ENCODE results near the gene ATMIN. TPM values are rescaled to one million over a fixed set of nuclear protein-coding genes. Genes with fewer than 3 reads are reported as not detected.

Gene ATMIN
- total and polyA plus RNA-seq, 2 of the 13 experiments (the other 11 are each of a cell fraction or from before 2014, with no cell fraction given) = 34.6 to 60.4 TPM

DNA sequence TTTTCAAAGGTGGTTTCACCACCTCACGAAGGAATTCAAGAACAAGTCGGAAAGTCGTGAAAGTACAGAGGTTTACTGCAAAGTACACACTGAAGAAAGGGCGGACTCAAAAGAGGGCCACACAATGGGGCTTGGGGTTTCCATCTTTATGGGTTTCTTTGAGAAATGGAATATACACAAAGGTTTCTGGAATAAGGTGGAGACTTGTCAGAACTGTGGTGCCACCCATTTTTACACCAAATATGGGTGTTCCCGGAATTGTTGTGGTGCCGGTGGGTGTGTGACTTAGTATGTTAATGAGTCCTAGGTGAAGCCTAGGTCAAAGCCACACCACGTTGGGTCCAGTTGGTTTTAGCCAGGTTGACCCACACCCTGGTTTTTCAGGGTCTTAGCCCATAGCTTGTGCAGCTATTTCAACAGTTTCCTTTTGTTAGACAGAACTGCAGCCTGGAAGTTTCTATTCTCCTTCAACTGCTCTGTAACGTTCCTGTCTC is 61.1 kb downstream of the ATMIN start (continued):
- TF ChIP-seq, protein P1, sequence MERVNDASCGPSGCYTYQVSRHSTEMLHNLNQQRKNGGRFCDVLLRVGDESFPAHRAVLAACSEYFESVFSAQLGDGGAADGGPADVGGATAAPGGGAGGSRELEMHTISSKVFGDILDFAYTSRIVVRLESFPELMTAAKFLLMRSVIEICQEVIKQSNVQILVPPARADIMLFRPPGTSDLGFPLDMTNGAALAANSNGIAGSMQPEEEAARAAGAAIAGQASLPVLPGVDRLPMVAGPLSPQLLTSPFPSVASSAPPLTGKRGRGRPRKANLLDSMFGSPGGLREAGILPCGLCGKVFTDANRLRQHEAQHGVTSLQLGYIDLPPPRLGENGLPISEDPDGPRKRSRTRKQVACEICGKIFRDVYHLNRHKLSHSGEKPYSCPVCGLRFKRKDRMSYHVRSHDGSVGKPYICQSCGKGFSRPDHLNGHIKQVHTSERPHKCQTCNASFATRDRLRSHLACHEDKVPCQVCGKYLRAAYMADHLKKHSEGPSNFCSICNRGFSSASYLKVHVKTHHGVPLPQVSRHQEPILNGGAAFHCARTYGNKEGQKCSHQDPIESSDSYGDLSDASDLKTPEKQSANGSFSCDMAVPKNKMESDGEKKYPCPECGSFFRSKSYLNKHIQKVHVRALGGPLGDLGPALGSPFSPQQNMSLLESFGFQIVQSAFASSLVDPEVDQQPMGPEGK (CRISPR knock-in tag; IDR thresholded peaks at IDR 0.05) = no peak
- TF ChIP-seq ERF (CRISPR knock-in tag; IDR thresholded peaks at IDR 0.05) (0 out of 2 replicates have a peak, but pooled peaks have one; percentile 16), EHMT2 (IDR thresholded peaks at IDR 0.05; ENCODE audit: borderline replicate concordance, low read depth, low read length) (peak; percentile 99), ZNF550 (CRISPR knock-in tag; IDR thresholded peaks at IDR 0.05; ENCODE audit: borderline replicate concordance) (no peak), CREM (IDR thresholded peaks at IDR 0.05) (peak; percentile 15; the same call in 1 of the 2 replicates), CREM (CRISPR knock-in tag; IDR thresholded peaks at IDR 0.05) (no peak), HOXA5 (CRISPR knock-in tag; IDR thresholded peaks at IDR 0.05) (peak; percentile 58; the same call in 1 of the 2 replicates), ATF1 (CRISPR knock-in tag; IDR thresholded peaks at IDR 0.05) (no peak), ZNF260 (CRISPR knock-in tag; IDR thresholded peaks at IDR 0.05; ENCODE audit: borderline replicate concordance, low read depth) (no peak), ZNF382 (CRISPR knock-in tag; IDR thresholded peaks at IDR 0.05; ENCODE audit: borderline replicate concordance) (no peak), JUNB (CRISPR knock-in tag; IDR thresholded peaks at IDR 0.05; ENCODE audit: borderline replicate concordance) (no peak), ZNF557 (CRISPR knock-in tag; IDR thresholded peaks at IDR 0.05) (0 out of 2 replicates have a peak, but pooled peaks have one; percentile 63), SRSF1 (optimal IDR thresholded peaks at IDR 0.05; ENCODE audit: low read depth, low read length) (no peak), ZNF343 (CRISPR knock-in tag; IDR thresholded peaks at IDR 0.05) (0 out of 2 replicates have a peak, but pooled peaks have one; percentile 55), KLF9 (CRISPR knock-in tag; IDR thresholded peaks at IDR 0.05; ENCODE audit: low read depth) (no peak), KDM5A (IDR thresholded peaks at IDR 0.05; ENCODE audit: borderline replicate concordance, low read length) (no peak), ZNF430 (CRISPR knock-in tag; IDR thresholded peaks at IDR 0.05) (0 out of 2 replicates have a peak, but pooled peaks have one; percentile 2), ZNF136 (CRISPR knock-in tag; IDR thresholded peaks at IDR 0.05; ENCODE audit: low read depth) (0 out of 2 replicates have a peak, but pooled peaks have one; percentile 18), ZSCAN21 (CRISPR knock-in tag; IDR thresholded peaks at IDR 0.05; ENCODE audit: borderline replicate concordance) (no peak), KAT8 (CRISPR knock-in tag; IDR thresholded peaks at IDR 0.05) (0 out of 2 replicates have a peak, but pooled peaks have one; percentile 12), REXO4 (CRISPR knock-in tag; IDR thresholded peaks at IDR 0.05; ENCODE audit: borderline replicate concordance) (no peak), NR3C1 (CRISPR knock-in tag; IDR thresholded peaks at IDR 0.05) (no peak), ZNF598 (CRISPR knock-in tag; IDR thresholded peaks at IDR 0.05; ENCODE audit: borderline replicate concordance) (0 out of 2 replicates have a peak, but pooled peaks have one; percentile 31)
- TF ChIP-seq, protein P2, sequence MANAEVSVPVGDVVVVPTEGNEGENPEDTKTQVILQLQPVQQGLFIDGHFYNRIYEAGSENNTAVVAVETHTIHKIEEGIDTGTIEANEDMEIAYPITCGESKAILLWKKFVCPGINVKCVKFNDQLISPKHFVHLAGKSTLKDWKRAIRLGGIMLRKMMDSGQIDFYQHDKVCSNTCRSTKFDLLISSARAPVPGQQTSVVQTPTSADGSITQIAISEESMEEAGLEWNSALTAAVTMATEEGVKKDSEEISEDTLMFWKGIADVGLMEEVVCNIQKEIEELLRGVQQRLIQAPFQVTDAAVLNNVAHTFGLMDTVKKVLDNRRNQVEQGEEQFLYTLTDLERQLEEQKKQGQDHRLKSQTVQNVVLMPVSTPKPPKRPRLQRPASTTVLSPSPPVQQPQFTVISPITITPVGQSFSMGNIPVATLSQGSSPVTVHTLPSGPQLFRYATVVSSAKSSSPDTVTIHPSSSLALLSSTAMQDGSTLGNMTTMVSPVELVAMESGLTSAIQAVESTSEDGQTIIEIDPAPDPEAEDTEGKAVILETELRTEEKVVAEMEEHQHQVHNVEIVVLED (CRISPR knock-in tag; IDR thresholded peaks at IDR 0.05; ENCODE audit: borderline replicate concordance) = no peak
- TF ChIP-seq, protein P3, sequence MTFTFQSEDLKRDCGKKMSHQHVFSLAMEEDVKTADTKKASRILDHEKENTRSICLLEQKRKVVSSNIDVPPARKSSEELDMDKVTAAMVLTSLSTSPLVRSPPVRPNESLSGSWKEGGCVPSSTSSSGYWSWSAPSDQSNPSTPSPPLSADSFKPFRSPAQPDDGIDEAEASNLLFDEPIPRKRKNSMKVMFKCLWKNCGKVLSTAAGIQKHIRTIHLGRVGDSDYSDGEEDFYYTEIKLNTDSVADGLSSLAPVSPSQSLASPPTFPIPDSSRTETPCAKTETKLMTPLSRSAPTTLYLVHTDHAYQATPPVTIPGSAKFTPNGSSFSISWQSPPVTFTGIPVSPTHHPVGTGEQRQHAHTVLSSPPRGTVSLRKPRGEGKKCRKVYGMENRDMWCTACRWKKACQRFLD (CRISPR knock-in tag; IDR thresholded peaks at IDR 0.05; ENCODE audit: borderline replicate concordance) = no peak; the same call in 1 of the 2 replicates
- TF ChIP-seq, protein P4, sequence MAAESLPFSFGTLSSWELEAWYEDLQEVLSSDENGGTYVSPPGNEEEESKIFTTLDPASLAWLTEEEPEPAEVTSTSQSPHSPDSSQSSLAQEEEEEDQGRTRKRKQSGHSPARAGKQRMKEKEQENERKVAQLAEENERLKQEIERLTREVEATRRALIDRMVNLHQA (CRISPR knock-in tag; IDR thresholded peaks at IDR 0.05) = no peak
